ENCODE results near the gene RBMX2. TPM values are rescaled to one million over a fixed set of nuclear protein-coding genes. Genes with fewer than 3 reads are reported as not detected.
A peak's percentile ranks its signal among the peaks of the same experiment; 100 is the strongest.
"Not testable (repeated sequence)": the region's sequence is repeated elsewhere in the genome, so short reads cannot be mapped to it uniquely, and the experiment has no call there.

Gene RBMX2
- total RNA-seq: 10 to 100 TPM; 25.3 to 34.2 (median 27.8) TPM

- H3K27ac ChIP-seq: peak within 1 kb of the TSS; percentile 84 to 85
- peak within 1 kb of the TSS; percentile 52 to 96 (median 69) for H3K4me3 ChIP-seq
- in situ Hi-C loops (cut with MboI; ENCODE audit: low pct_unique_long_range_greater_than_20kb in 2 of 9, low sequenced_read_pairs in 9 of 9, unreplicated experiment in 9 of 9): no loop called here
- WGBS, 10 experiments: 0 to 17% (median 5%) methylated on average over 1 to 6 of the region's 47 CpGs; no CpG with 5 or more reads in 6 of the 10 experiments
- H3K4me1 ChIP-seq (replicated peaks in 1 of 2): peaks cover 0 to 3% of the 10 kb centered on the region in 2 donors
- ATAC-seq (replicated peaks in 6 of 8): peak; percentile 95 to 99 (median 98)
Measured at GRCh38 chrX:130401415-130402207, at the start of gene RBMX2. RBMX2 (plus strand) TSS chrX:130401987; CDS start chrX:130402033, 46 bp downstream.

- 71% methylated on average over 1 of the region's 1 CpG; no CpG with 5 or more reads in 9 of the 10 experiments for WGBS, 10 experiments
- H3K4me1 ChIP-seq (replicated peaks in 1 of 2); H3K4me3 ChIP-seq; ATAC-seq (replicated peaks in 6 of 8); in situ Hi-C loops (cut with MboI; ENCODE audit: low pct_unique_long_range_greater_than_20kb in 2 of 9, low sequenced_read_pairs in 9 of 9, unreplicated experiment in 9 of 9); H3K27ac ChIP-seq: not testable (repeated sequence)
Measured at GRCh38 chrX:130352050-130352449, 49.7 kb upstream of the RBMX2 start.

GRCh38 chrX:130376077-130376476 lies 25.7 kb upstream of the RBMX2 start:
- no peak for ATAC-seq (replicated peaks in 6 of 8)
- in situ Hi-C loops (cut with MboI; ENCODE audit: low pct_unique_long_range_greater_than_20kb in 2 of 9, low sequenced_read_pairs in 9 of 9, unreplicated experiment in 9 of 9): loop anchor here in 4 of 9 experiments (25.0 kb wide), 1 partner anchor 536 kb away; the partner anchor contains the start of gene ENOX2 (in 4 of the 4)
- H3K4me3 ChIP-seq: no peak overlapping the region
- no peaks in the 10 kb centered on the region for H3K4me1 ChIP-seq (replicated peaks in 1 of 2)
- H3K27ac ChIP-seq: no peak overlapping the region

GRCh38 chrX:130378024-130378669 lies 23.6 kb upstream of the RBMX2 start:
- WGBS, 10 experiments: 8 to 83% (median 80%) methylated on average over 1 to 4 of the region's 5 CpGs; no CpG with 5 or more reads in 5 of the 10 experiments
- H3K4me3 ChIP-seq: no peak overlapping the region
- no peak overlapping the region for H3K27ac ChIP-seq
- in situ Hi-C loops (cut with MboI; ENCODE audit: low pct_unique_long_range_greater_than_20kb in 2 of 9, low sequenced_read_pairs in 9 of 9, unreplicated experiment in 9 of 9): loop anchor here in 4 of 9 experiments (25.0 kb wide), 1 partner anchor 534 kb away; the partner anchor contains the start of gene ENOX2 (in 4 of the 4)
- ATAC-seq (replicated peaks in 6 of 8): no peak
- no peaks in the 10 kb centered on the region for H3K4me1 ChIP-seq (replicated peaks in 1 of 2)

- 0 to 40% (median 36%) methylated on average over 1 to 3 of the region's 4 CpGs; no CpG with 5 or more reads in 7 of the 10 experiments for WGBS, 10 experiments
- in situ Hi-C loops (cut with MboI; ENCODE audit: low pct_unique_long_range_greater_than_20kb in 2 of 9, low sequenced_read_pairs in 9 of 9, unreplicated experiment in 9 of 9): loop anchor here in 4 of 9 experiments (25.0 kb wide), 1 partner anchor 527 kb away; the partner anchor contains the start of gene ENOX2 (in 4 of the 4)
- ATAC-seq (replicated peaks in 6 of 8): no peak
- H3K4me3 ChIP-seq: no peak within 1 kb of the TSS
- no peak within 1 kb of the TSS for H3K27ac ChIP-seq
- H3K4me1 ChIP-seq (replicated peaks in 1 of 2): no peaks in the 10 kb centered on the region
Measured at GRCh38 chrX:130385520-130385919, 16.3 kb upstream of the RBMX2 start, which contains the start of gene GPR119. GPR119 (minus strand) TSS chrX:130385674; CDS start chrX:130385447, 227 bp downstream.

- no peak for ATAC-seq (replicated peaks in 6 of 8)
- H3K4me1 ChIP-seq (replicated peaks in 1 of 2): no peaks in the 10 kb centered on the region
- 33 to 100% (median 55%) methylated on average over 1 to 5 of the region's 5 CpGs; no CpG with 5 or more reads in 6 of the 10 experiments for WGBS, 10 experiments
- H3K27ac ChIP-seq: no peak overlapping the region
- in situ Hi-C loops (cut with MboI; ENCODE audit: low pct_unique_long_range_greater_than_20kb in 2 of 9, low sequenced_read_pairs in 9 of 9, unreplicated experiment in 9 of 9): loop anchor here in 4 of 9 experiments (25.0 kb wide), 1 partner anchor 526 kb away; the partner anchor contains the start of gene ENOX2 (in 4 of the 4)
- H3K4me3 ChIP-seq: no peak overlapping the region
Measured at GRCh38 chrX:130386408-130386808, 15.4 kb upstream of the RBMX2 start.

- in situ Hi-C loops (cut with MboI; ENCODE audit: low pct_unique_long_range_greater_than_20kb in 2 of 9, low sequenced_read_pairs in 9 of 9, unreplicated experiment in 9 of 9): loop anchor here in 5 of 9 experiments (10.0 to 25.0 kb wide), 2 partner anchors 519 to 521 kb away; partner anchors contain the start of gene ENOX2 (in 4 of the 5)
- no peak overlapping the region for H3K27ac ChIP-seq
- WGBS, 10 experiments: 0 to 60% (median 17%) methylated on average over 1 to 3 of the region's 5 CpGs; no CpG with 5 or more reads in 5 of the 10 experiments
- ATAC-seq (replicated peaks in 6 of 8): peak in 7 of 8 experiments; percentile 48 to 84 (median 62)
- no peak overlapping the region for H3K4me3 ChIP-seq
- no peaks in the 10 kb centered on the region for H3K4me1 ChIP-seq (replicated peaks in 1 of 2)
Measured at GRCh38 chrX:130393451-130394074, 8.2 kb upstream of the RBMX2 start.

- 10 to 100% (median 60%) methylated on average over 1 to 7 of the region's 7 CpGs; no CpG with 5 or more reads in 5 of the 10 experiments for WGBS, 10 experiments
- H3K4me3 ChIP-seq: no peak overlapping the region
- H3K4me1 ChIP-seq (replicated peaks in 1 of 2): no peaks in the 10 kb centered on the region
- H3K27ac ChIP-seq: no peak overlapping the region
- in situ Hi-C loops (cut with MboI; ENCODE audit: low pct_unique_long_range_greater_than_20kb in 2 of 9, low sequenced_read_pairs in 9 of 9, unreplicated experiment in 9 of 9): loop anchor here in 5 of 9 experiments (10.0 to 25.0 kb wide), 2 partner anchors 517 to 519 kb away; partner anchors contain the start of gene ENOX2 (in 4 of the 5)
- ATAC-seq (replicated peaks in 6 of 8): no peak
Measured at GRCh38 chrX:130395341-130395740, 6.4 kb upstream of the RBMX2 start.

GRCh38 chrX:130402208-130402684 lies 459 bp downstream of the RBMX2 start:
- H3K4me1 ChIP-seq (replicated peaks in 1 of 2): peaks cover 0 to 3% of the 10 kb centered on the region in 2 donors
- 12% methylated on average over 6 of the region's 13 CpGs; no CpG with 5 or more reads in 9 of the 10 experiments for WGBS, 10 experiments
- peak overlapping the region; percentile 84 to 85 for H3K27ac ChIP-seq
- peak in 4 of 8 experiments; percentile 38 to 55 (median 42) for ATAC-seq (replicated peaks in 6 of 8)
- H3K4me3 ChIP-seq: peak overlapping the region; percentile 52 to 96 (median 69)
- in situ Hi-C loops (cut with MboI; ENCODE audit: low pct_unique_long_range_greater_than_20kb in 2 of 9, low sequenced_read_pairs in 9 of 9, unreplicated experiment in 9 of 9): no loop called here

- no peak for ATAC-seq (replicated peaks in 6 of 8)
- WGBS, 10 experiments: 31 to 100% (median 94%) methylated on average over 1 to 2 of the region's 2 CpGs; no CpG with 5 or more reads in 6 of the 10 experiments
- Histone ChIP-seq H3K4me3 (no peak overlapping the region), H3K4me1 (replicated peaks in 1 of 2) (no peaks in the 10 kb centered on the region), H3K27ac (no peak overlapping the region)
- in situ Hi-C loops (cut with MboI; ENCODE audit: low pct_unique_long_range_greater_than_20kb in 2 of 9, low sequenced_read_pairs in 9 of 9, unreplicated experiment in 9 of 9): no loop called here
Measured at GRCh38 chrX:130413415-130413814, 11.6 kb downstream of the RBMX2 start.

GRCh38 chrX:130414800-130415199 lies 13.0 kb downstream of the RBMX2 start:
- ATAC-seq (replicated peaks in 6 of 8): no peak
- in situ Hi-C loops (cut with MboI; ENCODE audit: low pct_unique_long_range_greater_than_20kb in 2 of 9, low sequenced_read_pairs in 9 of 9, unreplicated experiment in 9 of 9): no loop called here
- Histone ChIP-seq H3K27ac (no peak overlapping the region), H3K4me1 (replicated peaks in 1 of 2) (no peaks in the 10 kb centered on the region), H3K4me3 (no peak overlapping the region)
- 42 to 100% (median 56%) methylated on average over 1 to 5 of the region's 5 CpGs; no CpG with 5 or more reads in 7 of the 10 experiments for WGBS, 10 experiments

- WGBS, 10 experiments: 33 to 100% (median 36%) methylated on average over 1 to 4 of the region's 7 CpGs; no CpG with 5 or more reads in 7 of the 10 experiments
- no peak overlapping the region for H3K4me3 ChIP-seq
- no peak overlapping the region for H3K27ac ChIP-seq
- no peak for ATAC-seq (replicated peaks in 6 of 8)
- in situ Hi-C loops (cut with MboI; ENCODE audit: low pct_unique_long_range_greater_than_20kb in 2 of 9, low sequenced_read_pairs in 9 of 9, unreplicated experiment in 9 of 9): no loop called here
- no peaks in the 10 kb centered on the region for H3K4me1 ChIP-seq (replicated peaks in 1 of 2)
Measured at GRCh38 chrX:130415201-130415600, 13.4 kb downstream of the RBMX2 start.
